SK-N-SH (cell line): ENCODE results near the gene BOK.

ENCODE experiments used
- CHD2 ChIP-seq: fragments of 150-350 bp; IDR thresholded peaks from 2 replicates; pipeline ENCODE4 v1.6.1; 2018; ENCODE audit warnings: low read length; ENCODE audit not compliant: partially characterized antibody
- POLR2AphosphoS5 ChIP-seq: IDR thresholded peaks from 2 replicates; pipeline ENCODE4 v1.6.1; 2012; ENCODE audit warnings: low read depth, low read length
- RXRA ChIP-seq: IDR thresholded peaks from 2 replicates; pipeline ENCODE4 v1.4.0; 2012; ENCODE audit warnings: low read depth, mild to moderate bottlenecking, borderline replicate concordance
- TAF1 ChIP-seq: IDR thresholded peaks from 2 replicates; pipeline ENCODE4 v1.6.1; 2012; ENCODE audit warnings: low read depth, mild to moderate bottlenecking, low read length, moderate library complexity, borderline replicate concordance
- TF ChIP-seq, protein P1 (sequence below): fragments of 200-600 bp; sonication (generic); IDR thresholded peaks from 2 replicates; pipeline ENCODE4 v1.6.1; 2017; ENCODE audit warnings: antibody characterized with exemption, mild to moderate bottlenecking, moderate library complexity

DNA sequence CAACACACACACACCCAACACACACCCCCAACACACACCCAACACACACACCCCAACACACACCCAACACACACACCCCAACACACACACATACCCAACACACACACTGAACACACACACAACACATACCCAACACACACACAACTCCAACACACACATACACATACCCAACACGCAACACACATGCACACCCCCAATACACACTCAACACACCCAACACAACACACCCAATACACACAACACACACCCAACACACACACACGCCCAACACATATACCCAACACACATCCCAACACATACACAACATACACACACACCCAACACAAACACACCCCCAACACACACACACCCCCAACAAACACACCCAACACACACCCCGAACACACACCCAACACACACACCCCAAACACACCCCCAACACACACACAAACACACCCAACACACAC is 42.0 kb upstream of the BOK start:
- TF ChIP-seq CHD2 (no peak), RXRA (no peak), POLR2AphosphoS5 (no peak), TAF1 (no peak)
- TF ChIP-seq, protein P1, sequence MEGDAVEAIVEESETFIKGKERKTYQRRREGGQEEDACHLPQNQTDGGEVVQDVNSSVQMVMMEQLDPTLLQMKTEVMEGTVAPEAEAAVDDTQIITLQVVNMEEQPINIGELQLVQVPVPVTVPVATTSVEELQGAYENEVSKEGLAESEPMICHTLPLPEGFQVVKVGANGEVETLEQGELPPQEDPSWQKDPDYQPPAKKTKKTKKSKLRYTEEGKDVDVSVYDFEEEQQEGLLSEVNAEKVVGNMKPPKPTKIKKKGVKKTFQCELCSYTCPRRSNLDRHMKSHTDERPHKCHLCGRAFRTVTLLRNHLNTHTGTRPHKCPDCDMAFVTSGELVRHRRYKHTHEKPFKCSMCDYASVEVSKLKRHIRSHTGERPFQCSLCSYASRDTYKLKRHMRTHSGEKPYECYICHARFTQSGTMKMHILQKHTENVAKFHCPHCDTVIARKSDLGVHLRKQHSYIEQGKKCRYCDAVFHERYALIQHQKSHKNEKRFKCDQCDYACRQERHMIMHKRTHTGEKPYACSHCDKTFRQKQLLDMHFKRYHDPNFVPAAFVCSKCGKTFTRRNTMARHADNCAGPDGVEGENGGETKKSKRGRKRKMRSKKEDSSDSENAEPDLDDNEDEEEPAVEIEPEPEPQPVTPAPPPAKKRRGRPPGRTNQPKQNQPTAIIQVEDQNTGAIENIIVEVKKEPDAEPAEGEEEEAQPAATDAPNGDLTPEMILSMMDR = no peak
